ENCODE data around the gene MAN2A1. TPM values are rescaled to one million over a fixed set of nuclear protein-coding genes. Genes with fewer than 3 reads are reported as not detected.

The MAN2A1 gene
- total RNA-seq, 1 experiment from 2014 or later = 21.8 TPM

- POLR2A ChIA-PET (ENCODE audit: unreplicated experiment) = no interaction called here
These were observed 102.9 kb downstream of the MAN2A1 start for GRCh38 chr5:109792613-109793012.

DNA sequence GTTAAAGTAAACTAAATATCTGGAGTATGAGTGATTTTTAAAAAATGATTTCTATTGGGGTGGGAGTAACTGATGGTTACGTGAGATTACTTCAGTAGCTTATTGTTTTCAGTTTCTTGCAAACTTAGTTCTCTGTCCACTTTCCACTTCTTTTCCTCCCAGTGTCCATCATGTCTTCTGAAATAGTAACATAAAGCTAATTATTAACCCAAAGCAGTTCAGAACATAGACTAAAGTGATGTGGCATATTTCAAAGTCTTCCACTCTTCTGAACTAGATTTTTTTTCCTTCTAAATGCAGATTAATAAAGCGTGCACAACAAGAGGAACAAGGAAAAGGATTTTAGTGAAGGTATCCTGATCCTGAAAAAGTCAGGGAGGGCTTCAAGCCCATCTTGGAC, 114.1 kb downstream of the MAN2A1 start:
- CTCF ChIA-PET = no interaction called here
- Histone ChIP-seq H3K4me1 (ENCODE audit: insufficient read depth, low read length) (no peaks in the 10 kb centered on the region), H3K4me2 (ENCODE audit: low read length) (no peak overlapping the region), H3K9ac (ENCODE audit: low read length) (no peak overlapping the region), H3K9me2 (replicated peaks; ENCODE audit: low read length) (no peaks in the 10 kb centered on the region), H3K27me3 (ENCODE audit: low read length) (no peaks in the 10 kb centered on the region), H3K27ac (ENCODE audit: low read length) (no peak overlapping the region), H3K79me2 (ENCODE audit: low read length) (no peaks in the 10 kb centered on the region), H2AFZ (ENCODE audit: low read length) (no peak overlapping the region), H3F3A (ENCODE audit: low read length, unreplicated experiment) (no peaks in the 10 kb centered on the region), H3K9me3 (ENCODE audit: low read length) (no peaks in the 10 kb centered on the region), H4K20me1 (ENCODE audit: low read length) (no peaks in the 10 kb centered on the region), H3K36me3 (ENCODE audit: low read depth, low read length) (no peaks in the 10 kb centered on the region), H3K4me3 (ENCODE audit: low read length) (no peak overlapping the region)
- TF ChIP-seq CTCF (conservative IDR thresholded peaks at IDR 0.05; ENCODE audit: low read depth, low read length) = no peak
- TF ChIP-seq EZH2 (IDR thresholded peaks at IDR 0.05; ENCODE audit: low read length, unreplicated experiment) = no peak
- TF ChIP-seq EZH2phosphoT487 (IDR thresholded peaks at IDR 0.05; ENCODE audit: borderline replicate concordance, low read length) = no peak
- no peak for ATAC-seq
- BruUV-seq (replicated peaks) = no TSS peak
- intact Hi-C loops (cut with micrococcal nuclease) = no loop called here
- DNase-seq = no peak
- POLR2A ChIA-PET (ENCODE audit: unreplicated experiment) = no interaction called here

More at GRCh38 chr5:109792613-109793012, 102.9 kb downstream of the MAN2A1 start:
- Histone ChIP-seq H3K9me3 (ENCODE audit: low read length) (no peaks in the 10 kb centered on the region), H3K79me2 (ENCODE audit: low read length) (no peaks in the 10 kb centered on the region), H3K27ac (ENCODE audit: low read length) (no peak overlapping the region), H3K27me3 (ENCODE audit: low read length) (no peaks in the 10 kb centered on the region), H3K4me3 (ENCODE audit: low read length) (no peak overlapping the region), H3K4me2 (ENCODE audit: low read length) (no peak overlapping the region), H3K36me3 (ENCODE audit: low read depth, low read length) (peaks cover 17% of the 10 kb centered on the region), H3K4me1 (ENCODE audit: insufficient read depth, low read length) (no peaks in the 10 kb centered on the region), H4K20me1 (ENCODE audit: low read length) (no peaks in the 10 kb centered on the region), H2AFZ (ENCODE audit: low read length) (no peak overlapping the region), H3K9ac (ENCODE audit: low read length) (no peak overlapping the region), H3K9me2 (replicated peaks; ENCODE audit: low read length) (no peaks in the 10 kb centered on the region), H3F3A (ENCODE audit: low read length, unreplicated experiment) (no peaks in the 10 kb centered on the region)
- CTCF ChIA-PET = no interaction called here
- BruUV-seq (replicated peaks) = no TSS peak
- intact Hi-C loops (cut with micrococcal nuclease) = no loop called here
- DNase-seq = no peak
- TF ChIP-seq EZH2phosphoT487 (IDR thresholded peaks at IDR 0.05; ENCODE audit: borderline replicate concordance, low read length) = no peak
- no peak for TF ChIP-seq CTCF (conservative IDR thresholded peaks at IDR 0.05; ENCODE audit: low read depth, low read length)
- no peak for TF ChIP-seq EZH2 (IDR thresholded peaks at IDR 0.05; ENCODE audit: low read length, unreplicated experiment)
- ATAC-seq = no peak

GRCh38 chr5:109805472-109805871, 115.7 kb downstream of the MAN2A1 start:
- no peak overlapping the region for H3K4me2 ChIP-seq (ENCODE audit: low read length)
- H3K27ac ChIP-seq (ENCODE audit: low read length) = no peak overlapping the region
- no peaks in the 10 kb centered on the region for H3K36me3 ChIP-seq (ENCODE audit: low read depth, low read length)
- CTCF ChIA-PET = no interaction called here
- H2AFZ ChIP-seq (ENCODE audit: low read length) = no peak overlapping the region
- H3K4me3 ChIP-seq (ENCODE audit: low read length) = no peak overlapping the region
- DNase-seq = no peak
- H3K9me2 ChIP-seq (replicated peaks; ENCODE audit: low read length) = no peaks in the 10 kb centered on the region
- H3F3A ChIP-seq (ENCODE audit: low read length, unreplicated experiment) = no peaks in the 10 kb centered on the region
- intact Hi-C loops (cut with micrococcal nuclease) = no loop called here
- H3K9me3 ChIP-seq (ENCODE audit: low read length) = no peaks in the 10 kb centered on the region
- BruUV-seq (replicated peaks) = no TSS peak
- TF ChIP-seq EZH2 (IDR thresholded peaks at IDR 0.05; ENCODE audit: low read length, unreplicated experiment) (no peak), CTCF (conservative IDR thresholded peaks at IDR 0.05; ENCODE audit: low read depth, low read length) (no peak), EZH2phosphoT487 (IDR thresholded peaks at IDR 0.05; ENCODE audit: borderline replicate concordance, low read length) (no peak)
- no peak overlapping the region for H3K9ac ChIP-seq (ENCODE audit: low read length)
- H3K79me2 ChIP-seq (ENCODE audit: low read length) = no peaks in the 10 kb centered on the region
- ATAC-seq = no peak
- no peaks in the 10 kb centered on the region for H3K4me1 ChIP-seq (ENCODE audit: insufficient read depth, low read length)
- POLR2A ChIA-PET (ENCODE audit: unreplicated experiment) = no interaction called here
- no peaks in the 10 kb centered on the region for H3K27me3 ChIP-seq (ENCODE audit: low read length)
- no peaks in the 10 kb centered on the region for H4K20me1 ChIP-seq (ENCODE audit: low read length)
